GM21723 (cell line): ENCODE data around the gene DOC2B.
A peak's percentile ranks its signal among the peaks of the same experiment; 100 is the strongest.
"Not testable (repeated sequence)": the region's sequence is repeated elsewhere in the genome, so short reads cannot be mapped to it uniquely, and the experiment has no call there.

Experiments
- ATAC-seq: cut with Tn5 transposase; IDR thresholded peaks from one replicate; pipeline ENCODE4 v1.9.1; 2021; ENCODE audit warnings: mild to moderate bottlenecking, moderate library complexity; ENCODE audit not compliant: unreplicated experiment

Gene DOC2B

DNA sequence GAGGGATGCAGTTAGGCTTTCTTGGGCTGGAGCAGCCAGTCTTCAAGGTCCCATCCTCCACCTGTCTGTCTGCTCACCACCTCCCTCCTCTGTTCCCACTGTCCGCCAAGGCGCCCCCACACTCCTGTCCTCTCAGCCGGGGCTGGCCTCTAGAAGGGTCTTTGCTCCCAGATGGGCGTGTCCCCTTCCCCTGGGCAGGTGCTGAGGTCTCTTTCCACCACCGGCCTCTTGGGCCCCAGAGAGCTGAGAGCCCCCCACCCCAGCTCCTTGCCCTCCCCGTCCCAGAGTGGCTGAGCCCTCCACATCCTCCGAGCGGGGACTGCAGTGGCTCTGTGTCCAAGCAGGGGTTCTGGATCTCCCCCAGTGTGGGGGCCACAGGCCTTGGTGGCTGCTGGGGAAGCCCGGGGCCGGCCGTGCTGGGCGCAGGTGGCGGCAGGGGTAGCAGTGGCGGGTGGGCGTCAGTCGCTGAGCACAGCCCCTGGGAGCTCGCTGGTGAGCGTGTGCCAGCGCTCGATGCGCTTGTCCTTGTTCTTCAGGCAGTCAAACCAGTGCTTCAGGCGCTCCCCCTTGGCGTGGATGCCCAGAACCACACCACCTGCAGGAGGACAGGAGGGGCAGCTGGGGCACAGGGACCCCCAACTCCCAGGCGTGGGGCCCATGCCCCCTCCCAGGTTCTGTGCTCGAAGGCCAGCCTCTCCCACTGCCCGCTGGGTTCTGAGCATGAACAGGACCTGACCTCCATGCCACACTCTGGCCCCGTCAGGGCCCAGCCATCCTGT lies 34.3 kb downstream of the DOC2B start:
- ATAC-seq, result no peak

- no peak for ATAC-seq
These were observed 34.9 kb downstream of the DOC2B start for GRCh38 chr17:146546-146945.

GRCh38 chr17:145671-146541 lies 35.5 kb downstream of the DOC2B start:
- no peak for ATAC-seq

DNA sequence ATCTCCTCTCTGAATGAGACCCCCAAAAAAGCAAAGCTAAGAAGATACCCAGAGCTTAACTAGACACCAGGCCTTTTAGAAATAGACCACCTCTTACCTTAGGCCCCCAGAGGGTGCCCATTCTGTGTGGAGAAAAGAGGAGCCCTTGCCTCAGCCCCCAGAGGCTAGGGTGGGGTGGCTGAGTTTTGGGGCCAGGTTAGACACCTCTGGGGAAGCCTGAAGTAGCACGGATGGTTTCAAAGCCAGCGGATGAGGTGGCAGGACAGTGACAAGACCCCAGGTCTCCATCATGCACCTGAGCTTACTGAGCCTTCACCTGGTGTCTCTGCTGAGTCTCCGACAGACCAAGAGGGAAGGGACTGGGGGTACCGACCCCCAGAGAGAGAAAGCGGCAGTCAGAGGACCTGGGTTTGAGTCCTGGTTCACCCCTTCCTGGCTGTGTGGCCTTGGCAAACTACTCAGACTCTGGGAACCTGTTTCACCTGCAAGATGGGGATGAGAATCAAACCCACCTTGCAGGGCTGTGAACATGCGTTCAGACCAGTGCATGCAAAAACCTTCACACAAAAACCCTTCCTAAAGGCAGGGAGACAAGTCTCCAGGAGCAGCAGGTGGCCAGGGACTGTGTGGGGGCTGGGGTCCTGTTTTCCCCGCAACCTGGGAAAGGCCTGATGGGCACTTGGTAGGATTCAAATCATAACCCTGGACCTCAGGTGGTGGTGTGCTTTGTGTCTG lies 36.3 kb downstream of the DOC2B start:
- no peak for ATAC-seq

GRCh38 chr17:143785-144281 lies 37.6 kb downstream of the DOC2B start:
- no peak for ATAC-seq

DNA sequence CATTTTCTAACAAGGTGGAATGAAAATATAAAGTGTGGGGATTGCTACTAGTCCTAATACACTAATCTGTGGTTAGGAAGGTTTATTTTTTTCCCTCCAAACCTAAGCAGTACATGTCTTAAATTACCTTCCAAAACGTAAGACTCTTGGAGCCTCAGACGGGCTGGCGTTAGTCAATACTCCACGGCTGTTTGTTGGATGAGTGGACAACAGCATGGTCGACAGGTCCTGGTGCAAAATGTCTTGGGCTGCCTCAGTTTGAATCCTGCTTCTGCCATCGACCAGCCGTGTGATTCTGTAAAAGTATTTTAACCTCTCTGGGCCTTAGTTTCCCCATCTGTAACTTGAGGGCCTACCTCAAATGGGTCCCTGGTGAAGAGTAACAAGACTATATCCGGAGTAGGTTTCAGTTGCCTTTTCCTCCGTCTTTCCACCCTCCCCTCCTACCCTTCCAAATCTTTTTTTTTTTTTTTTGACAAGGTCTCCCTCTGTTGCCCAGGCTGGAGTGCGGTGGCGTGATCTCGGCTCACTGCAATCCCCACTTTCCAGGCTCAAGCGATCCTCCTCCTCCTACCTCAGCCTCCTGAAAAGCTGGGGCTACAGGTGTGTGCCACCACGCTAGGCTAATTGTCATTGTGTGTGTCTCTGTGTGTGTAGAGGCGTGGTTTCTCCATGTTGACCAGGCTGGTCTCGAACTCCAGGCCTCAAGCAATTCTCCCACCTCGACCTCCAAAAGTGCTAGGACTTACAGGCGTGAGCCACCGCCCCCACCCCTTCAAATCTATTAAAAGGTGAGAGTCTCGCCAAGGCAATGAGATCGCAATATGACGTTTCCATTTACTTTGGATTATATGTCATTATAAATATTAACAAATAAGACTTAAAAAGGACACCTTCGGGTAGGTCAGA lies 38.3 kb downstream of the DOC2B start:
- ATAC-seq, result no peak

- ATAC-seq, result no peak
These were observed 39.3 kb downstream of the DOC2B start for GRCh38 chr17:142102-142661.

DNA sequence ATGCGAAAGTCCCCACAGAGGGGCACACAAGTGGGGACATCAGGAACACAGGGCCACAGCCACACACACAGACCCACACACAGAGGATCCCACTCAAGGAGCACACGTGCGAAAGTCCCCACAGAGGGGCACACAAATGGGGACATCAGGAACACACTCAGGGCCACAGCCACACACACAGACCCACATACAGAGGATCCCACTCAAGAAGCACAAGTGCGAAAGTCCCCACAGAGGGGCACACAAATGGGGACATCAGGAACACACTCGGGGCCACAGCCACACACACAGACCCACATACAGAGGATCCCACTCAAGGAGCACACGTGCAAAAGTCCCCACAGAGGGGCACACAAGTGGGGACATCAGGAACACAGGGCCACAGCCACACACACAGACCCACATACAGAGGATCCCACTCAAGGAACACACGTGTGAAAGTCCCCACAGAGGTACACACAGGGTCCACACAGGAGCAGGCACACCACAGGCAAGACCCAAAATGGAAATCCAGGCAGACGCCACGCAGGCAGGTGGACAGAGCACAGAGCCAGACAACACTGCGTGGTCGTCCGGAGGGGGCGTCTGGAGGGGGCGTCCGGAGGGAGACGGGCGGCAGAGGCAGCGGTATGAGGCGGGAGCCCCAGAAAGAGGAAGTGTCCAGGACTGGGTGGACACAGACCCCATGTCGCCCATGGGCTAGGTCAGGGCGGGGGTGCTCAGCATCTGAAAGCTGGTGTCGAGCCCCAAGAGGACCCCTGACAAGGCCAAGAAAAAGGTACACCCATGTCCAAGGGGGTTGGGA lies 41.8 kb downstream of the DOC2B start:
- not testable (repeated sequence) for ATAC-seq

DNA sequence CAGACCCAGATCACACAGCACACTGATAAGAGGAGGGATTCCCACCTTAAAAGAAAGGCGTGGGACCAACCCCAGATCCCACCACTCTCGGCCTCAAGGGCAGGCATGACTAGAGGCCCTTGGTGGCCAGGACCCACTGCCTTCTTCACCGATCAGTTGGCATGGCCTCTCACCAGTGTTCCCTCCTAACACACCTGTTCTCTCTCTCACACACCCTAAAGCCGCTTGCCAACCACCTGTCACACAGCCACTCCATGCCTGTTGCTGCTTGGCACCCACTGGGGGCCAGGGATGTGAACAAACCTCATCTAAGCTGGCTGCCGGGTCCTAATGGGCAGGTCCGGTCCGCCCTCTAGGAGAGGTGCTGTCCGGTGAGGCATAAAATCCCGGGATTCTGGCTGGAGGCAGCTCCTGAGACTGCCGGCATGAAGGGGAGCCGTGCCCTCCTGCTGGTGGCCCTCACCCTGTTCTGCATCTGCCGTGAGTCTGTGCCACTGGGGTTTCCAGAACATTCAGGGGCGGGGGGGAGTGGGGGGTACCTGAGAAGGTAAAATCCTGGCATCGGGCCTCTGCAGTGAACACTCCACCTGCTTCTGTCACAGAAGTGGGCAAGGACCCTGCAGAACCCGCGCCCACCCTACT lies 44.2 kb downstream of the DOC2B start, which contains the start of gene SCGB1C2:
TSS of gene SCGB1C2 (plus strand) at position 404 of the 642 bp plus-strand sequence. CDS start at position 426, 22 bp downstream.
- ATAC-seq, result not testable (repeated sequence)

DNA sequence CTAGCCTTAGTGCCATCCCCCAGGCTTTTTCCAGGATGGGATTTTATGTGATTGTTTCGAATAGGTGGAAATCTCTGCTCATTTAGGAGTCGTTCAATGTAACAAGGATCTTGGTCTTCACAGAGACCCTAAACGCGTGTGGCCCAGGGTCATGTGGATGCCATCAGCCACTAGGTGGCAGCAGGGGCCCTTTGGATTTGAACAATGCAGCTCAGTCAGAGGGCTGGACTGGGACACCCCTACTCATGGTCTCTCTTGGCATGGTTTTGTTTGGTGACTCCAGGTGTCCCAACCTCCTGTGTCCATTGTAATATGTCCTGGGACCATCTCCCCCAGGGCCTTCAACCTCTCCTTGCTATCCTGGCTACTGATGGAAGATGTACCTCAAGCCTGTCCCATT lies 44.9 kb downstream of the DOC2B start:
- not testable (repeated sequence) for ATAC-seq

DNA sequence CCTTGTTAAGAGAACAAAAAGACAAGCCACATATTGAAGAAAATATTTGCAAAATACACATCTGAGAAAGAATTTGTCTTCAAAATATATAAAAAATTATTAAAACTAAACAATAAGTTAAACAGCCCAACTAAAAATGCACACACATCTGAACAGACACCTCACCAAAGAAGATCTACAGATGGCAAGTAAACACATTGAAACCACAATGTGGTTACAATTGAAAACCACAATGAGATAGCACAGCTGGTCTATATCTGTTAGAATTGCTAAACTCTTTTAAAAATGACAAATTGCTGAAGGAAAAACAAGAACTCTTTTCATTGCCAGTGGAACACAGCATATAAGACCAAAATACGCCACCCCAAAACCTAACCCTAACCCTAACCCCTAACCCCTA lies 45.6 kb downstream of the DOC2B start:
- not testable (repeated sequence) for ATAC-seq

DNA sequence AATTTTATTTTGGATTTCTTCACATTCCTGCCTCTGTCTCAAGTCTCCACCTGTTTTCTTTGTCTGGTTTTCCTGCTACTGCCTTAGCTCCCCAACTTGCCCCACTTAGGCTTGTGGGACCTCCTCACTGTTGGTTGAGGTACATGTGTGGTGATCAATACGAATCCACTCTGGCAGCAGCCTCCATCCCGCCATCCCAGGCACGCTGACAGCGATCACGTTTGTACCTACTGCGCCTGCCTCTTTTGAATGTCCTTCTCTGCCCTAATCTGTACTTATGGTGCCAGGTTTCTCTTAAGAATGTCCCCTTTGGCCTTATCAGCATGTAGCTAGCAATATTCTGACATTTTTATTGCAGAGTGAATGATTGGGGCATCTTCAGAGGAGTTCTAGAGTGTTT lies 46.4 kb downstream of the DOC2B start:
- not testable (repeated sequence) for ATAC-seq

DNA sequence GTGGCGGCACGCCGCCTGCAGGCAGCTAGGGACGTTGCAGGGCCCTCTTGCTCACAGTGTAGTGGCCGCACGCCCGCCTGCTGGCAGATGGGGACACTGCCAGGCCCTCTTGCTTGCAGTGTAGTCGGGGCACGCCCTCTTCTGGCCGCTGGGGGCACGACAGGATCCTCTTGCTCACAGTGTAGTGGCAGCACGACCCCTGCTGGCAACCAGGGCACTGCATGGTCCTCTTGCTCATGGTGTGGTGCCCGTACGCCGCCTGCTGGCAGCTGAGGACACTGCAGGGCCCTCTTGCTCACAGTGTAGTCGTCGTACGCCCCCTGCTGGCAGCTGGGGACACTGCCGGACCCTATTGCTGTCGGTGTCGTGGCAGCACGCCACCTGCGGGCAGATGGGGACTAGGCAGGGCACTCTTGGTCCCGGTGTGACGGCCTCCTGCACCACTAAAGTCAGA lies 47.1 kb downstream of the DOC2B start:
- peak; percentile 86 for ATAC-seq

GRCh38 chr17:133932-134331 lies 47.5 kb downstream of the DOC2B start:
- ATAC-seq, result not testable (repeated sequence)

GRCh38 chr17:118339-118917 lies 63.0 kb downstream of the DOC2B start:
- not testable (repeated sequence) for ATAC-seq

GRCh38 chr17:113111-113510 lies 68.3 kb downstream of the DOC2B start:
- ATAC-seq, result not testable (repeated sequence)
